Testis (tissue), 2 donors: ENCODE measurements around the gene FRMD3.

Experiments
- CTCF ChIP-seq, 3 experiments: fragments of 450-650 bp in 2 of 3; fragments of 200-600 bp in 1 of 3; sonication (generic) in 1 of 3; IDR thresholded peaks; one replicate each; pipeline ENCODE4 v1.5.1; 2016 to 2019; ENCODE audit warnings: antibody characterized with exemption in 3 of 3, mild to moderate bottlenecking in 2 of 3, moderate library complexity in 1 of 3
- POLR2A ChIP-seq: fragments of 450-650 bp; IDR thresholded peaks from one replicate; pipeline ENCODE4 v1.6.1; 2017; ENCODE audit warnings: antibody characterized with exemption, mild to moderate bottlenecking, moderate library complexity

DNA sequence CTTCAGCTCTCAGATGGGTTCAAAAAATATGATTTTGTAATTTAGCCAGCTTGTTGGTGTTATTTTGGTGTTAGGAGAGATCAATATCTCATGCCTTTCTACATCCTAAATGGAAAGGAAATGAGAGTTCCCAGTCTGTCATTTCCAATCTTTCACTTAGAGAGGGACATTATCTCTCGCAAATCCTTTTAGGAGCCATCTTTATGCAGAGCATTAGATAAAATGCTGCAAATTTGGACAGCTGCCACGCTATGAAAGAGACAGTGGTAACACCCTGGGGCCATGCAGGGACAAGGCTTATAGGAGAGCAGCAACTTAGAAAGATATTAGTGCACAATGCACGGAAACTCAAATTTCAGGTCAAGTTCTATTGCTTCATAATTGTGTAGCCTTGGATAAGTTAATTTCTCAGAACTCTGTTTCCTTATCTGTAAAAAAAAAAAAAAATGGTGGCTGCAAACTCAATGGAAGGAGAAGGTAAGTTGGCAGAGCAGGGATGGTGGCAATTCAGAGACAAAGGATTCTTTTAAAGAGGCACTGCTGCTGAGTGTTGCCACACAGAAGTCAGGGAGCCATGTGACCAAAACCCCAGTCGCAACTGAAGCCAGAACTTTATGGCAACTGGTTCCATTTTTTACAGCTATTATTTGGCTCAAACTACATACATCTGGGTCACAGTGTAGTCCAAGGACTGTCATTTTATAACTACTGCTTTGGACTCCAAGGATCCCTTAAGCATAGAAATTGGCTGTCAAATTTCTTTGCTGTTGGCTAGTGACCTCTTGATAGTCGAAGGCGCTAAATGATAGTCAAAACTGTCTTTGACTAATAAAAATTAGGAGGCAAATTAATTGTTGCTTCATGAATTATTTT, 210.2 kb downstream of the FRMD3 start:
- TF ChIP-seq CTCF (IDR thresholded peaks at IDR 0.05) (no peak), POLR2A (no peak)
